GM10266 (cell line): ENCODE measurements around the gene NAP1L4.

Experiments
- DNase-seq: peaks from one replicate; pipeline ENCODE4 v3.0.0; 2012; ENCODE audit errors: extremely low spot score
- CTCF ChIP-seq: IDR thresholded peaks from 2 replicates; pipeline ENCODE4 v1.5.1; 2012; ENCODE audit warnings: mild to moderate bottlenecking, low read depth; ENCODE audit not compliant: control insufficient read depth, insufficient read depth; ENCODE audit errors: missing control alignments

The NAP1L4 gene

GRCh38 chr11:2899080-2899783 lies 92.9 kb downstream of the NAP1L4 start:
- DNase-seq: no peak
- TF ChIP-seq CTCF: no peak

- no peak for TF ChIP-seq CTCF
- DNase-seq: no peak
Measured at GRCh38 chr11:2898366-2899079, 93.6 kb downstream of the NAP1L4 start.

- no peak for TF ChIP-seq CTCF
- DNase-seq: no peak
Measured at GRCh38 chr11:2897048-2897447, 95.1 kb downstream of the NAP1L4 start.

- TF ChIP-seq CTCF: no peak
- DNase-seq: no peak
Measured at GRCh38 chr11:2896047-2896446, 96.1 kb downstream of the NAP1L4 start.
